HAP-1 (cell line): ENCODE results near the gene FGFR3.

Experiments used
- DNase-seq, 2 experiments: peaks; one replicate each; pipeline ENCODE4 v3.0.0-alpha.2; 2016 to 2020; ENCODE audit warnings: low spot score in 2 of 2
- H3K27me3 ChIP-seq: fragments of 250-450 bp; sonication (Bioruptor Pico); 2 replicates; pipeline ENCODE4 v1.5.1; 2020; ENCODE audit warnings: low read depth, mild to moderate bottlenecking, moderate library complexity
- H3K36me3 ChIP-seq: fragments of 250-450 bp; sonication (Bioruptor Pico); replicated peaks from 2 replicates; pipeline ENCODE4 v1.5.1; 2020; ENCODE audit warnings: mild to moderate bottlenecking
- H3K4me1 ChIP-seq: fragments of 250-450 bp; sonication (Bioruptor Pico); 2 replicates; pipeline ENCODE4 v1.5.1; 2020; ENCODE audit warnings: mild to moderate bottlenecking
- H3K4me3 ChIP-seq: fragments of 250-450 bp; sonication (Bioruptor Pico); 2 replicates; pipeline ENCODE4 v1.5.1; 2020; ENCODE audit warnings: mild to moderate bottlenecking, moderate library complexity
- H3K9me3 ChIP-seq: fragments of 250-450 bp; sonication (Bioruptor Pico); 2 replicates; pipeline ENCODE4 v1.5.1; 2020; ENCODE audit warnings: mild to moderate bottlenecking, moderate library complexity
- in situ Hi-C: fragments of 300-500 bp; cut with MboI; formaldehyde crosslinking; loops from 3 replicates; pipeline ENCODE4 v1.14.3; 2020; ENCODE audit warnings: low sequenced_read_pairs, inconsistent platforms, mixed read lengths

The FGFR3 gene

DNA sequence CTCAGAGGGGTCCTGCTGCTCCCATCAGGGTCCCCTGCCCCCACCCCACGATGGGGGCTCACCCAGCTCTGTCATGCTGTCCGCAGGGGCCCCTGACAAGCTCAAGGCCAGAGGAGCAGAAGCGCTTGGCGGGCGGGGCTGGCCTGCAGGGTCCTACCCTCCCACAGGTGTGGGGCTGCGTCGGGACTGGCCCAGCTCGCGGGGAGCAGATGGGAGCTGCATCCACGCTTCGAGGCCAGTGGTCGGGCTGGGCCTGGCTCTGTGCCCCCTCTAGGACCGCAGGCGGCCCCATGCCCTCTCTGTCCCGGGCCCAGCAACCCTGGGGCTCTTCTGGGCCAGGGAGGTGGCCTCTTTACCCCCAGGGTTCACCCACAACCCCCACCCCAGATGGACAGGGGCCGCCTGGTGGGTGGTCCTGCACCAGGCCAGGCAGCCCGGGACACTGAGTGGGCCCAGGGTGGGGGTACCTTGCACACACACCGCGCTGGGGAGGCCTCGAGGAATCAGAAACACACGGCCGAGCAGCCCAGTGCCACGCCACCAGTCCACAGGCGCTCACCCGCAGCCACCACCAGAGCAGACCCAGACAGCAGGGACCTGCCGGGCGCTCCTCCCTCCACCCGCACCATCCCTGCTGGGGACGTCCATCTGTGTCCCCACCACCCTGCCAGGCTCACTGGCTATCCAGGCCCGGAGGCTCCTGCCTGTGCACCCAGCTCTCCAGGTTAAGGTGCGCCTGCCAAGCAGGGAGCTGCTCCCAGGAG lies 41.8 kb upstream of the FGFR3 start:
- H3K4me1 ChIP-seq, result no peaks in the 10 kb centered on the region
- in situ Hi-C loops, result no loop called here
- H3K9me3 ChIP-seq, result no peaks in the 10 kb centered on the region
- DNase-seq, result no peak
- H3K27me3 ChIP-seq, result no peaks in the 10 kb centered on the region
- no peaks in the 10 kb centered on the region for H3K36me3 ChIP-seq
- H3K4me3 ChIP-seq, result no peak overlapping the region

DNA sequence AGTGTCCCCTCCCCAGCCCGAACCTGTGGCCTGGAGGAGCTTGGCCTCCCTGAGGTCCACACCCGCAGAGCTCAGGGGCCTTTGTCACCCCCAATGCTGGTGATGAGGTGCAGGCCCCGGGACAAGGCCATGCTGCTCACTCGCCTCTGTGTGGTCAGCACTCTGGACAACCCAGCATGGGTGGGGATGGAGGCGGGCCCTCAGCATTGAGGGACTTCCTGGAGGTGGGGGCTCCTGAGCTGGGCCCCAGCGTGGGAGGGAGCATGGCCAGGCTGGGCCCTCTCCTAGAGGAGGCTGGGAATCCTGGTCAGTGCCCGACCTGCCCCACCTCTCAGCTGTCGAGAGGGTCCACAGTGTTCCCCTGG lies 41.2 kb upstream of the FGFR3 start:
- no peak for DNase-seq
- H3K36me3 ChIP-seq, result no peaks in the 10 kb centered on the region
- no peak overlapping the region for H3K4me3 ChIP-seq
- no peaks in the 10 kb centered on the region for H3K4me1 ChIP-seq
- H3K9me3 ChIP-seq, result no peaks in the 10 kb centered on the region
- no peaks in the 10 kb centered on the region for H3K27me3 ChIP-seq
- in situ Hi-C loops, result no loop called here

GRCh38 chr4:1752284-1753041 lies 40.6 kb upstream of the FGFR3 start:
- Histone ChIP-seq H3K27me3 (no peaks in the 10 kb centered on the region), H3K36me3 (no peaks in the 10 kb centered on the region), H3K9me3 (no peaks in the 10 kb centered on the region), H3K4me3 (no peak overlapping the region), H3K4me1 (no peaks in the 10 kb centered on the region)
- in situ Hi-C loops, result no loop called here
- DNase-seq, result no peak

DNA sequence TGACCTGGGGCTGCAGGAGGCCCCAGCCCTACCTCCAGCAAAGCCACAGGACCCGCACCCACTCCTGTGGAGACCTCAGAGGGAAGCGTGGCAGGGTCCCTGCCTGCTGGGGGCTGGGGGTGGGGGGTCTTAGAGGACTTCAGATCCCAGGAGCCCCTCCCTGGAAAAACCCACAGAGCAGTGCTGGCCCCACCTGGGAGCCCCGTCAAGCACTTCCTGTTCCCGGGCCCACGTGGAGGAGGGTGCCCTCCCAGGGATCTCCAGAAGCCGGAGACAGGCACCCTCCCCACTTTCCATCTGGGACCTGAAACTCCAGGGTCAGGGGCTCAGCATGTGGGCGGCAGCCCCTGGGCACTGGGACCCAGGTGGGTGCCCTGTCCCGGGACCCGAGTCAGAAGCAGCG lies 39.8 kb upstream of the FGFR3 start:
- H3K4me1 ChIP-seq, result no peaks in the 10 kb centered on the region
- in situ Hi-C loops, result no loop called here
- no peaks in the 10 kb centered on the region for H3K9me3 ChIP-seq
- H3K27me3 ChIP-seq, result no peaks in the 10 kb centered on the region
- H3K36me3 ChIP-seq, result no peaks in the 10 kb centered on the region
- no peak for DNase-seq
- no peak overlapping the region for H3K4me3 ChIP-seq

DNA sequence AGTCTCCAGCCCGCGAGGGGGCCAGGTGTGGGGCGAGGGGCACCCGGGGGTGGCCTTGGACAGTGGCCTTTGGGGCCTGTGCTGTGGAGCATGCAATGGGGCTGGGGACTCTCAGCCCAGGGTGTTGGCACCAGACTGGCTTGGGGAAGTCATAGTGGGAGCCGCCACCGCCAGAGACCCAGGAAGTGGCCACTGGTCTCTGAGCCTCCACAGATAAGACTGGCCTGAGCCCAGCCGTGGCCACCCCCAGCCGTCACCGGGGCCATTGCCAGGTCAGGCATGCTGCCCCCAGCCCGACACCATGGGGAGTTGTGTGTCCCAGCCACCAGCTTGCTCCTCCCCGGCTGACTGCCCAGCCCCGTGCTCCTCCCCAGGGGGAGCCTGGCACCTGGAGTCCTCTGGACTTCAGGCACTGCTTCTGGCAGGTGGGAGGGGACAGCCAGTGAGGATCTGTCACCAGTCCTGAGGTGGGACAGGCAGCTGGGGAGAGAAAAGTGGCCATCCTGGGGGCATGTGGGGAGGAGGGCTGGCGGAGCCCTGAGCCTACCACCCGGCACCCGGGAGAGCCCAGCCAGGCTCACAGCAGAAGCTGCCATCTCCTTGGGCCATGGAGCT lies 39.3 kb upstream of the FGFR3 start:
- DNase-seq, result no peak

DNA sequence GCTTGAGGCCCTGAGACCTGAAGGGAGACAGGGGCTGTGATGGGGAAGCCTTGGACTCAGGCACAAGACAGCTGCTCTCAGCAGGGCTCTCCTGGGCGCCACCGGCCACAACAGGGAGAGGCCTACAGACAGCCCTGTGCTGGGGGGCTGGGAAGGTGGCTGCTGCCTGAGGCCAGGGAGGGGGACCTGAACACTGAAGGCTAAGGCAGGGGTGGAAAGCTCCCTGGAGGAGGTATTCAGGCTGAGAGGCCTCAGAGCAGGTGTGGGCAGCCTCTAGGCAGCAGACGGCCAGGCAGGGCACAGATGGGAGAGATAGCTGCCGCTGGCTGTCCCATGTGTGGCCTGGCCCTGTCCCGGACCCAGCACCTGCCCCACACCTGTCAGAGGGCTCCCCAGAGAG lies 38.8 kb upstream of the FGFR3 start:
- in situ Hi-C loops, result no loop called here
- H3K9me3 ChIP-seq, result no peaks in the 10 kb centered on the region
- H3K27me3 ChIP-seq, result no peaks in the 10 kb centered on the region
- H3K4me3 ChIP-seq, result no peak overlapping the region
- no peaks in the 10 kb centered on the region for H3K4me1 ChIP-seq
- no peak for DNase-seq
- H3K36me3 ChIP-seq, result no peaks in the 10 kb centered on the region

More for the DNA sequence above, 39.3 kb upstream of the FGFR3 start:
- H3K4me1 ChIP-seq, result no peaks in the 10 kb centered on the region
- no peaks in the 10 kb centered on the region for H3K27me3 ChIP-seq
- H3K9me3 ChIP-seq, result no peaks in the 10 kb centered on the region
- in situ Hi-C loops, result no loop called here
- H3K4me3 ChIP-seq, result no peak overlapping the region
- H3K36me3 ChIP-seq, result no peaks in the 10 kb centered on the region

DNA sequence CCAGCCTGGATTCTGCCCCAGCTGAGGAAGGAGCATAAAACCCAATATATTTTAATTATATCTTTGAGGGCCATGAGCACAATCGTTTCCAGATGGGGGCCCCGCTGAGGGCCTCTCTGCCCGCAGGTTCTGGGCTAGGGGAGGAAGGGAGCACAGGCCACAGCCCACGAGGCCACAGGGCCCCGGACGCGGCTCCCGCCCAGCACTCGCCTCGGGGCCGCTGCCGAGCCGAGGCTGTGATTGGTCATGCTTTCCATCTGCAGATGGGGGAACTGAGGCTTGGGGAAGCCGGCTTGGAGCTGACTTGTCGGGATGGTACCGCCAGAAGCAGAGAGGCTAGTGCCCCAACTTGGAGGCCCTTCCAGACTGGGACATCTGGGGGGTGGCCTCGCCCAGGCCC lies 37.8 kb upstream of the FGFR3 start:
- no peak overlapping the region for H3K4me3 ChIP-seq
- no peaks in the 10 kb centered on the region for H3K27me3 ChIP-seq
- H3K4me1 ChIP-seq, result no peaks in the 10 kb centered on the region
- DNase-seq, result no peak
- in situ Hi-C loops, result no loop called here
- H3K9me3 ChIP-seq, result no peaks in the 10 kb centered on the region
- H3K36me3 ChIP-seq, result no peaks in the 10 kb centered on the region

GRCh38 chr4:1756079-1756478 lies 37.0 kb upstream of the FGFR3 start:
- H3K36me3 ChIP-seq, result no peaks in the 10 kb centered on the region
- no peaks in the 10 kb centered on the region for H3K27me3 ChIP-seq
- in situ Hi-C loops, result no loop called here
- no peaks in the 10 kb centered on the region for H3K9me3 ChIP-seq
- H3K4me3 ChIP-seq, result no peak overlapping the region
- H3K4me1 ChIP-seq, result no peaks in the 10 kb centered on the region
- no peak for DNase-seq

DNA sequence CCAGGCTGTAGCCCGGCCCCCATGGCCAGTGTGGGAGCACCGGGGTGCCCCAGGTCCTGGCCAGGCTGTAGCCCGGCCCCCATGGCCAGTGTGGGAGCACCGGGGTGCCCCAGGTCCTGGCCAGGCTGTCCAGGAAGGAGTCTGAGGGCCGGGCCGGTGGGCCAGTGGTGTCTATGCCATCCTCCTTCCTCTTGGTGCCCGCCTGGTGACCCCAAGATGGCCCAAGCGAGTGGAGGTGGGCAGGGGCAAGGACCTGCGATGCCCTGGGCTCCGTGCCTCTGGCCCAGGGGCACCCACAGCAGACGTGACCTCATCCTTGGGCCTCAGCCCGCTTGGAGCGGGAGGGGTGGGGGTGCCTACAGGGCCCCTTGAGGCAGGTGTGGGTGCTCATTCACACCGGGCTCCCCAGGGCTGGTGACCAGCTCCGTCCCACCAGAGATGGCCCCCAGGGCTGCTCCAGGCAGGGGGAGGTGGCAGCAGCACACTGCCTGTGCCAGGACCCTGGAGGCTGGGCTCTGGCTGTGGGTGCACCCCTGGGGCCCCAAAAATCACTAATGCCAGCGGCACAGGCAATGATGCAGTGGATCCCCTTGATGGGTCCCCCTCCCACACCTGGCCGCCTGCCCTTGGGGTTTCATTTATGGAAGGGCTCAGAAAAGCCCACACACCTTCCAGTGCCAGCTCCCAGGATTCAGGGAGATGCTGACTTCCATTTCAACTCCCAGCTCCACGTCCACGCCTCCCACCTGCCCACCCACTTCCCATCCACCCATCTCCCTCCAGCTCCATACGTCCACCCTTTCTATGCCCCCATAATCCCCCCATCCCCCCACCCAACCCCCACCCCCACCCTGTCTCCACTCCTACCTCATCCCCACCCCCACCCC lies 36.0 kb upstream of the FGFR3 start:
- Histone ChIP-seq H3K4me3 (no peak overlapping the region), H3K27me3 (no peaks in the 10 kb centered on the region), H3K9me3 (no peaks in the 10 kb centered on the region), H3K36me3 (no peaks in the 10 kb centered on the region), H3K4me1 (no peaks in the 10 kb centered on the region)
- in situ Hi-C loops, result no loop called here
- DNase-seq, result no peak

- no peak for DNase-seq
- in situ Hi-C loops, result no loop called here
- Histone ChIP-seq H3K4me1 (no peaks in the 10 kb centered on the region), H3K9me3 (no peaks in the 10 kb centered on the region), H3K27me3 (no peaks in the 10 kb centered on the region), H3K36me3 (no peaks in the 10 kb centered on the region), H3K4me3 (no peak overlapping the region)
Measured at GRCh38 chr4:1757836-1758235, 35.3 kb upstream of the FGFR3 start.

- Histone ChIP-seq H3K9me3 (no peaks in the 10 kb centered on the region), H3K27me3 (no peaks in the 10 kb centered on the region), H3K4me3 (no peak overlapping the region), H3K36me3 (no peaks in the 10 kb centered on the region), H3K4me1 (peaks cover 3% of the 10 kb centered on the region)
- DNase-seq, result no peak
- in situ Hi-C loops, result no loop called here
Measured at GRCh38 chr4:1758306-1759121, 34.6 kb upstream of the FGFR3 start.

- Histone ChIP-seq H3K36me3 (no peaks in the 10 kb centered on the region), H3K4me1 (peaks cover 8% of the 10 kb centered on the region), H3K9me3 (no peaks in the 10 kb centered on the region), H3K27me3 (no peaks in the 10 kb centered on the region), H3K4me3 (no peak overlapping the region)
- in situ Hi-C loops, result no loop called here
- no peak for DNase-seq
Measured at GRCh38 chr4:1759170-1759817, 33.8 kb upstream of the FGFR3 start.
